ENCODE measurements around the gene DIPK1B. TPM values are rescaled to one million over a fixed set of nuclear protein-coding genes. Genes with fewer than 3 reads are reported as not detected.

The DIPK1B gene
- polyA plus RNA-seq, 6 donors from 2014 or later: 0.91 to 71.6 (median 15.1) TPM

- H3K36me3 Mint-ChIP-seq: no peaks in the 10 kb centered on the region
- H3K27me3 Mint-ChIP-seq: peaks cover 0 to 15% (median 6%) of the 10 kb centered on the region in 3 donors
- ATAC-seq (ENCODE audit: low read depth in 2 of 2) (peak; percentile 57 to 64), DNase-seq (no peak)
- no peak overlapping the region for H3K27ac Mint-ChIP-seq
- H3K4me3 Mint-ChIP-seq: no peak overlapping the region
- H3K9me3 Mint-ChIP-seq: no peaks in the 10 kb centered on the region
- H3K4me1 Mint-ChIP-seq: peaks cover 9 to 17% (median 12%) of the 10 kb centered on the region in 3 donors
Measured at GRCh38 chr9:136694163-136694871, 18.1 kb upstream of the DIPK1B start.

- peaks cover 0 to 15% (median 6%) of the 10 kb centered on the region in 3 donors for H3K27me3 Mint-ChIP-seq
- DNase-seq (no peak), ATAC-seq (ENCODE audit: low read depth in 2 of 2) (no peak)
- no peak overlapping the region for H3K4me3 Mint-ChIP-seq
- peaks cover 9 to 16% (median 12%) of the 10 kb centered on the region in 3 donors for H3K4me1 Mint-ChIP-seq
- H3K36me3 Mint-ChIP-seq: no peaks in the 10 kb centered on the region
- no peaks in the 10 kb centered on the region for H3K9me3 Mint-ChIP-seq
- peak overlapping the region in 1 of 6 donors; percentile 76 for H3K27ac Mint-ChIP-seq
Measured at GRCh38 chr9:136694872-136695247, 17.5 kb upstream of the DIPK1B start.

- DNase-seq (no peak), ATAC-seq (ENCODE audit: low read depth in 2 of 2) (no peak)
- no peak overlapping the region for H3K4me3 Mint-ChIP-seq
- H3K36me3 Mint-ChIP-seq: no peaks in the 10 kb centered on the region
- no peak overlapping the region for H3K27ac Mint-ChIP-seq
- peaks cover 0 to 15% (median 6%) of the 10 kb centered on the region in 3 donors for H3K27me3 Mint-ChIP-seq
- H3K4me1 Mint-ChIP-seq: peaks cover 13 to 17% (median 15%) of the 10 kb centered on the region in 3 donors
- H3K9me3 Mint-ChIP-seq: no peaks in the 10 kb centered on the region
Measured at GRCh38 chr9:136695435-136695895, 16.9 kb upstream of the DIPK1B start.

- DNase-seq (no peak), ATAC-seq (ENCODE audit: low read depth in 2 of 2) (no peak)
- Mint-ChIP-seq H3K4me1 (peaks cover 18 to 22% (median 18%) of the 10 kb centered on the region in 3 donors), H3K9me3 (no peaks in the 10 kb centered on the region), H3K4me3 (no peak overlapping the region), H3K27me3 (peaks cover 2 to 15% (median 6%) of the 10 kb centered on the region in 3 donors), H3K36me3 (no peaks in the 10 kb centered on the region), H3K27ac (no peak overlapping the region)
Measured at GRCh38 chr9:136695955-136696354, 16.4 kb upstream of the DIPK1B start.

GRCh38 chr9:136696502-136696901, 15.9 kb upstream of the DIPK1B start:
- H3K27ac Mint-ChIP-seq: peak overlapping the region in 1 of 6 donors; percentile 70

GRCh38 chr9:136697146-136697820, 15.1 kb upstream of the DIPK1B start:
- peak overlapping the region in 2 of 6 donors; percentile 59 to 70 for H3K27ac Mint-ChIP-seq
- H3K4me1 Mint-ChIP-seq: peaks cover 27 to 32% (median 32%) of the 10 kb centered on the region in 3 donors
- DNase-seq: no peak
- H3K4me3 Mint-ChIP-seq: peak overlapping the region in 4 of 8 donors; percentile 15 to 81 (median 48)
- ATAC-seq (ENCODE audit: low read depth in 2 of 2): no peak
- H3K27me3 Mint-ChIP-seq: peaks cover 6 to 15% (median 6%) of the 10 kb centered on the region in 3 donors
- H3K9me3 Mint-ChIP-seq: no peaks in the 10 kb centered on the region
- H3K36me3 Mint-ChIP-seq: no peaks in the 10 kb centered on the region

More at GRCh38 chr9:136696502-136696901, 15.9 kb upstream of the DIPK1B start:
- no peaks in the 10 kb centered on the region for H3K36me3 Mint-ChIP-seq
- no peak for DNase-seq
- no peaks in the 10 kb centered on the region for H3K9me3 Mint-ChIP-seq
- no peak for ATAC-seq (ENCODE audit: low read depth in 2 of 2)
- H3K4me1 Mint-ChIP-seq: peaks cover 23 to 27% (median 24%) of the 10 kb centered on the region in 3 donors
- H3K4me3 Mint-ChIP-seq: no peak overlapping the region
- peaks cover 6 to 15% (median 6%) of the 10 kb centered on the region in 3 donors for H3K27me3 Mint-ChIP-seq

GRCh38 chr9:136697821-136698526, 14.4 kb upstream of the DIPK1B start:
- DNase-seq (no peak), ATAC-seq (ENCODE audit: low read depth in 2 of 2) (no peak)
- Mint-ChIP-seq H3K27ac (peak overlapping the region in 3 of 6 donors; percentile 45 to 88 (median 59)), H3K4me3 (no peak overlapping the region), H3K36me3 (no peaks in the 10 kb centered on the region), H3K9me3 (no peaks in the 10 kb centered on the region), H3K27me3 (peaks cover 6 to 14% (median 6%) of the 10 kb centered on the region in 3 donors), H3K4me1 (peaks cover 27 to 36% (median 35%) of the 10 kb centered on the region in 3 donors)

GRCh38 chr9:136698635-136699246, 13.6 kb upstream of the DIPK1B start:
- ATAC-seq (ENCODE audit: low read depth in 2 of 2) (no peak), DNase-seq (no peak)
- peak overlapping the region in 3 of 6 donors; percentile 44 to 79 (median 45) for H3K27ac Mint-ChIP-seq
- peak overlapping the region in 2 of 8 donors; percentile 45 to 68 for H3K4me3 Mint-ChIP-seq
- peaks cover 34 to 43% (median 43%) of the 10 kb centered on the region in 3 donors for H3K4me1 Mint-ChIP-seq
- no peaks in the 10 kb centered on the region for H3K9me3 Mint-ChIP-seq
- H3K27me3 Mint-ChIP-seq: peaks cover 6 to 10% (median 8%) of the 10 kb centered on the region in 3 donors
- no peaks in the 10 kb centered on the region for H3K36me3 Mint-ChIP-seq

- Mint-ChIP-seq H3K27ac (peak overlapping the region; percentile 97 to 100 (median 99)), H3K36me3 (no peaks in the 10 kb centered on the region), H3K9me3 (no peaks in the 10 kb centered on the region), H3K4me1 (peaks cover 35 to 49% (median 45%) of the 10 kb centered on the region in 3 donors), H3K27me3 (peaks cover 6 to 10% (median 8%) of the 10 kb centered on the region in 3 donors), H3K4me3 (peak overlapping the region; percentile 75 to 94 (median 90))
- no peak for DNase-seq
- no peak for ATAC-seq (ENCODE audit: low read depth in 2 of 2)
Measured at GRCh38 chr9:136700304-136700703, 12.1 kb upstream of the DIPK1B start.

GRCh38 chr9:136700959-136701667, 11.3 kb upstream of the DIPK1B start:
- Mint-ChIP-seq H3K4me3 (peak overlapping the region; percentile 75 to 94 (median 90)), H3K36me3 (no peaks in the 10 kb centered on the region), H3K9me3 (no peaks in the 10 kb centered on the region), H3K27ac (peak overlapping the region; percentile 97 to 100 (median 99)), H3K27me3 (peaks cover 8 to 10% (median 9%) of the 10 kb centered on the region in 3 donors), H3K4me1 (peaks cover 32 to 49% (median 45%) of the 10 kb centered on the region in 3 donors)
- ATAC-seq (ENCODE audit: low read depth in 2 of 2) (peak; percentile 74 to 79), DNase-seq (peak; percentile 84)

- ATAC-seq (ENCODE audit: low read depth in 2 of 2) (no peak), DNase-seq (no peak)
- Mint-ChIP-seq H3K4me1 (peaks cover 32 to 49% (median 45%) of the 10 kb centered on the region in 3 donors), H3K9me3 (no peaks in the 10 kb centered on the region), H3K4me3 (peak overlapping the region; percentile 75 to 94 (median 90)), H3K27me3 (peaks cover 8 to 10% (median 10%) of the 10 kb centered on the region in 3 donors), H3K27ac (peak overlapping the region; percentile 76 to 100 (median 99)), H3K36me3 (no peaks in the 10 kb centered on the region)
Measured at GRCh38 chr9:136701668-136702053, 10.7 kb upstream of the DIPK1B start.

- Mint-ChIP-seq H3K27me3 (peaks cover 0 to 14% (median 4%) of the 10 kb centered on the region in 3 donors), H3K27ac (peak overlapping the region; percentile 77 to 99 (median 96)), H3K36me3 (no peaks in the 10 kb centered on the region), H3K4me3 (peak overlapping the region in 7 of 8 donors; percentile 7 to 74 (median 56)), H3K9me3 (no peaks in the 10 kb centered on the region), H3K4me1 (peaks cover 23 to 39% (median 36%) of the 10 kb centered on the region in 3 donors)
- ATAC-seq (ENCODE audit: low read depth in 2 of 2) (peak; percentile 29 to 33), DNase-seq (peak; percentile 69)
Measured at GRCh38 chr9:136703276-136703860, 9.0 kb upstream of the DIPK1B start.

Measured in naive B cell (primary cell).